Mesendoderm (in vitro differentiated cells): Measurements from ENCODE around the gene SOCS3.

Source experiments
- DNase-seq: peaks from one replicate; pipeline ENCODE4 v3.0.0; 2013
- H2AK5ac ChIP-seq: 2 replicates; pipeline ENCODE4 v1.6.1; 2013; ENCODE audit warnings: low read length, inconsistent platforms
- H2BK120ac ChIP-seq: 2 replicates; pipeline ENCODE4 v1.6.1; 2013; ENCODE audit warnings: low read depth, mild to moderate bottlenecking, low read length, moderate library complexity, mixed read lengths
- H2BK15ac ChIP-seq: replicated peaks from 2 replicates; pipeline ENCODE4 v1.6.1; 2013; ENCODE audit warnings: low read depth, mild to moderate bottlenecking, moderate library complexity
- H2BK5ac ChIP-seq: 2 replicates; pipeline ENCODE4 v1.6.1; 2013; ENCODE audit warnings: low read length, inconsistent platforms
- H3K18ac ChIP-seq: 2 replicates; pipeline ENCODE4 v1.6.1; 2013; ENCODE audit warnings: mild to moderate bottlenecking, low read length, mixed read lengths
- H3K23ac ChIP-seq: one replicate; pipeline ENCODE4 v1.6.1; 2013; ENCODE audit warnings: low read length
- H3K27ac ChIP-seq: 2 replicates; pipeline ENCODE4 v1.5.1; 2013; ENCODE audit warnings: low read depth, mild to moderate bottlenecking, inconsistent platforms, low read length, moderate library complexity
- H3K27me3 ChIP-seq: 2 replicates; pipeline ENCODE4 v1.6.1; 2013; ENCODE audit warnings: low read length, control low read depth, mild to moderate bottlenecking, inconsistent platforms; ENCODE audit not compliant: insufficient read depth, poor library complexity
- H3K36me3 ChIP-seq: 2 replicates; pipeline ENCODE4 v1.6.1; 2013; ENCODE audit warnings: low read length, inconsistent platforms; ENCODE audit not compliant: control insufficient read depth, insufficient read depth
- H3K4ac ChIP-seq: one replicate; pipeline ENCODE4 v1.6.1; 2013; ENCODE audit warnings: low read depth, mild to moderate bottlenecking, low read length, moderate library complexity
- H3K4me1 ChIP-seq: 2 replicates; pipeline ENCODE4 v1.6.1; 2013; ENCODE audit warnings: low read depth, low read length, inconsistent platforms; ENCODE audit not compliant: control insufficient read depth
- H3K4me2 ChIP-seq: 2 replicates; pipeline ENCODE4 v1.6.1; 2013; ENCODE audit warnings: low read length
- H3K4me3 ChIP-seq: 2 replicates; pipeline ENCODE4 v1.5.1; 2013; ENCODE audit warnings: mild to moderate bottlenecking, low read length
- H3K56ac ChIP-seq: one replicate; pipeline ENCODE4 v1.6.1; 2013; ENCODE audit warnings: low read length
- H3K79me1 ChIP-seq: 2 replicates; pipeline ENCODE4 v1.6.1; 2013; ENCODE audit warnings: low read length, inconsistent platforms
- H3K79me2 ChIP-seq: 2 replicates; pipeline ENCODE4 v1.6.1; 2013; ENCODE audit warnings: mild to moderate bottlenecking, low read length; ENCODE audit not compliant: control insufficient read depth, insufficient read depth
- H3K9ac ChIP-seq: 2 replicates; pipeline ENCODE4 v1.6.1; 2013; ENCODE audit warnings: low read length, inconsistent platforms
- H4K5ac ChIP-seq: one replicate; pipeline ENCODE4 v1.6.1; 2013; ENCODE audit warnings: low read length
- H4K8ac ChIP-seq: one replicate; pipeline ENCODE4 v1.6.1; 2013; ENCODE audit warnings: low read depth, mild to moderate bottlenecking, control low read depth, low read length, moderate library complexity
- WGBS: extraction: QIAGEN DNeasy Blood & Tissue Kit; methylation state at CpG from one replicate; pipeline ENCODE4 v1.1.7; 2013; ENCODE audit warnings: low lambda C conversion rate, missing lambda C conversion rate; ENCODE audit not compliant: insufficient coverage; ENCODE audit errors: extremely low coverage; 5-methylcytosine and 5-hydroxymethylcytosine counted together

The SOCS3 gene

DNA sequence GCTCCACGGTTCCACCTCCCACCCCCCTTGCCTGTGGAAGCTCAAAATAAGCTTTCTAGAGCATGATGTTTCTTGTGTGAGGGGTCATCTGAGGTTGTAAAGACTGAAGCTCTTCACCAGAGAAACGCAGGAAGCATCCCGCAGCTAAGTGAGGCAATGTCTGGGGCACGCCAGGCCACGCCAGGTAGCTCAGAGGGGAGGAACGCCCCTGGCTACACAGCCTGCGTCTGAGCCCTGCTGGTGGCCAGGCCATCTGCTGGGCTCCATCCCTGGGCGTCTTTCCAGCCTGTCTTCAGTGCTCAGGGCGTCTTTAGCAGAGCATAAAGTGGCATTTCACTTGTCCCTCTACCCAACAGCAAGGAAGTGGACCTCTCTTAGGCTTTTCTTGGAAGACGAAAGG is 15.2 kb downstream of the SOCS3 start:
- Histone ChIP-seq H3K4me3 (no peak overlapping the region), H3K27ac (no peak overlapping the region), H4K5ac (no peak overlapping the region), H2BK120ac (no peak overlapping the region), H3K23ac (no peak overlapping the region), H3K79me2 (no peaks in the 10 kb centered on the region), H3K9ac (no peak overlapping the region), H2BK15ac (no peak overlapping the region), H3K4ac (no peak overlapping the region), H2BK5ac (no peak overlapping the region), H3K79me1 (no peaks in the 10 kb centered on the region), H3K18ac (no peak overlapping the region), H4K8ac (no peak overlapping the region), H3K4me2 (no peak overlapping the region), H3K36me3 (no peaks in the 10 kb centered on the region), H3K27me3 (no peaks in the 10 kb centered on the region), H3K56ac (no peak overlapping the region), H3K4me1 (peaks cover 6% of the 10 kb centered on the region), H2AK5ac (peak overlapping the region; percentile 6)
- no peak for DNase-seq
- WGBS = no CpG with 5 or more reads among the region's 10 CpGs

DNA sequence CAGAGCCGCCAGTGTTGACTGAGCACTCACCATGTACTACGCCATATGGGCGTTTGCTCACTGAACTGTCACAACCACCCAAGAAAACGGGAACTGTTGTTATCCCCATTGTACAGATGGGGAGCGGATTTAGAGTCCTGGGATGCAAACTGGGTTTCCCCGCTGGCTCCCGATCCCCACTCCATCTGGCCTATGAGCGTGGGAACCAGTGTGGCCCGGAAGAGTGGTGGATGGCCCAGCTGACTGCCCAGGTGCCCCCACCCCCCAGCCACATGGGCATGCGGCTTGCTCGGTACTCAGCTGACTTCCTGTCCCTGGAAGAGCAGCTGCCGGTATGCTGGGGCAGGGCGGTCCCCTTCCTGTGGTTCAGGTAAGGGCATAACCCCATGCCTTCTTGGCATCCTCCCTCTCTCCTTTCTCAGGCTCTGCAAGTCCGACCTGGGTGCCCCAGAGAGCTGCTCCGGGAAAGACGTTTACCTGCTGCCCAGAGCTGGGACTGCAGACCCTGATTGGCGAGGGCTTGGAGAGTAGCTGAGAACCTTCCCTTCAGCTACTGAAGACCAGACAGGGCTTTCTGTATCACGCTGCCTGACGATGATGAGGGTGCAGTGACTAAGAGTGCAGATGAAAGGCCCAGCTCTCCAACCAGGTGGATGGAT is 16.2 kb downstream of the SOCS3 start:
- Histone ChIP-seq H2BK5ac (peak overlapping the region; percentile 23), H3K4me3 (no peak overlapping the region), H3K4ac (no peak overlapping the region), H3K4me2 (no peak overlapping the region), H2BK15ac (no peak overlapping the region), H4K8ac (no peak overlapping the region), H3K4me1 (peaks cover 6% of the 10 kb centered on the region), H3K27ac (no peak overlapping the region), H2BK120ac (peak overlapping the region; percentile 7), H3K9ac (peak overlapping the region; percentile 32), H3K79me2 (no peaks in the 10 kb centered on the region), H4K5ac (no peak overlapping the region), H3K56ac (peak overlapping the region; percentile 62), H3K27me3 (no peaks in the 10 kb centered on the region), H2AK5ac (no peak overlapping the region), H3K36me3 (no peaks in the 10 kb centered on the region), H3K79me1 (no peaks in the 10 kb centered on the region), H3K18ac (no peak overlapping the region), H3K23ac (no peak overlapping the region)
- DNase-seq = no peak
- no CpG with 5 or more reads among the region's 19 CpGs for WGBS

DNA sequence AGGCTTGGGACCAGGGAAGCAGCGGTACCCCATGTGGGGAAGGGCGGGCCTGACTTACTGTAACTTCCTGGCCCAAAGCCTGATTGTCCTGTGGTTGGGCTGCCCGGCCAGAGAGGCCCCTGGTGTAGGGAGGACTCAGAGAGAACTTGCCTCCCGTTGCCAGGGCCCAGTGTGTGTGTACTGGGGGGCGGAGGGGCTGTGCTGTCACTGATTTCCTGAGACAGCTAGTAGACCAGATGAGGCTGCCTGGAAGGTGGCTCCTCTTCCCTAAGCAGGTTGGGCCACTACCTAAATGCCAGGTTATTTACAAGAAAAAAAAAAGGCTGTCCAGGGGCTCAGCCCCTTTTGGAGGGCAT is 16.7 kb downstream of the SOCS3 start:
- Histone ChIP-seq H3K18ac (peak overlapping the region; percentile 64), H4K8ac (no peak overlapping the region)

DNA sequence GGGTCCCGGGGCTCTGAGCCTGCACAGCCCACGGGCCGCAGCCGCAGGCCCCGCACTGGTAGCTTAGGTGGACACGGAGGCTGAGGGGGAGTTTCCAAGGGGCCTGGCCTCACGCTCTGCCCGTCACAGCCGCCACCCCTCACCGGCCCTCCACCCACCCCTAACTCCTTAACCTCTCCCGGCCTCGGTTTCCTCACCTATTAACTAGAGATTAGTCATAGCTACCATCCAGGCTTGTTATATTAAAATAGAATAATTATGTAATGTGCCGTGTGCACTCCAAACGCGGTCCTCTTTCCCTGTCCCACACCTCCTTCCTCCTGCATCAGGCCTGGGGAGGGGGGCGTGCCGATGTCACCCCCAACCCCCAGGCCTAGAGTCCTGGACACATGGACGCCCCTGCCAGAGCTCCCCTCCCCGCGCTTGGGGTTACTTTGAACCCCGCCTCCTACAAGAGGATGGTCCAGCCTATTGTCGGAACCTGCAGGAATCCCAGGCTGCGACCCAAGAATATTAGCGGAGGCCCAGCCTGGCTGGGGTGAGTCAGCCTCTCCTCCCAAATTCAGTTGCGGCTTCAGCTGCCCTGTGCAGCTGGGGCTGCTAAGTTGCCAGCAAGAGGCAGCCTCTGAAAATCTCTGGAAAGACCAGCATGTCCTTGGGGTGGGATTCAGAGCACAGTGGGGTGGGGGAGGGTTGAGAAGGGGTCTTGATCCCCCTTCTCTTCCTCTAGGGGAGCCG is 17.3 kb downstream of the SOCS3 start:
- peaks cover 6% of the 10 kb centered on the region for H3K4me1 ChIP-seq
- H3K56ac ChIP-seq = peak overlapping the region; percentile 76
- H3K79me1 ChIP-seq = no peaks in the 10 kb centered on the region
- no peak overlapping the region for H2AK5ac ChIP-seq
- no peak overlapping the region for H4K8ac ChIP-seq
- no peak overlapping the region for H3K4me3 ChIP-seq
- H3K9ac ChIP-seq = peak overlapping the region; percentile 43
- H2BK5ac ChIP-seq = no peak overlapping the region
- no peaks in the 10 kb centered on the region for H3K27me3 ChIP-seq
- no peaks in the 10 kb centered on the region for H3K79me2 ChIP-seq
- no peaks in the 10 kb centered on the region for H3K36me3 ChIP-seq
- no peak overlapping the region for H3K23ac ChIP-seq
- peak overlapping the region; percentile 65 for H3K18ac ChIP-seq
- peak; percentile 72 for DNase-seq
- H3K27ac ChIP-seq = peak overlapping the region; percentile 23
- no peak overlapping the region for H2BK15ac ChIP-seq
- H3K4me2 ChIP-seq = peak overlapping the region; percentile 39
- WGBS = no CpG with 5 or more reads among the region's 26 CpGs
- H2BK120ac ChIP-seq = no peak overlapping the region
- peak overlapping the region; percentile 46 for H3K4ac ChIP-seq
- H4K5ac ChIP-seq = no peak overlapping the region

More for the DNA sequence above, 16.7 kb downstream of the SOCS3 start:
- Histone ChIP-seq H2BK120ac (peak overlapping the region; percentile 7), H3K27ac (no peak overlapping the region), H3K4me3 (no peak overlapping the region), H3K27me3 (no peaks in the 10 kb centered on the region), H3K79me2 (no peaks in the 10 kb centered on the region), H3K4me1 (peaks cover 6% of the 10 kb centered on the region), H2BK15ac (no peak overlapping the region), H3K56ac (peak overlapping the region; percentile 40), H3K4ac (no peak overlapping the region), H2BK5ac (peak overlapping the region; percentile 23), H3K4me2 (no peak overlapping the region), H4K5ac (no peak overlapping the region), H3K9ac (peak overlapping the region; percentile 43), H3K36me3 (no peaks in the 10 kb centered on the region), H3K23ac (peak overlapping the region; percentile 69), H2AK5ac (no peak overlapping the region), H3K79me1 (no peaks in the 10 kb centered on the region)
- no CpG with 5 or more reads among the region's 5 CpGs for WGBS
- peak; percentile 85 for DNase-seq

DNA sequence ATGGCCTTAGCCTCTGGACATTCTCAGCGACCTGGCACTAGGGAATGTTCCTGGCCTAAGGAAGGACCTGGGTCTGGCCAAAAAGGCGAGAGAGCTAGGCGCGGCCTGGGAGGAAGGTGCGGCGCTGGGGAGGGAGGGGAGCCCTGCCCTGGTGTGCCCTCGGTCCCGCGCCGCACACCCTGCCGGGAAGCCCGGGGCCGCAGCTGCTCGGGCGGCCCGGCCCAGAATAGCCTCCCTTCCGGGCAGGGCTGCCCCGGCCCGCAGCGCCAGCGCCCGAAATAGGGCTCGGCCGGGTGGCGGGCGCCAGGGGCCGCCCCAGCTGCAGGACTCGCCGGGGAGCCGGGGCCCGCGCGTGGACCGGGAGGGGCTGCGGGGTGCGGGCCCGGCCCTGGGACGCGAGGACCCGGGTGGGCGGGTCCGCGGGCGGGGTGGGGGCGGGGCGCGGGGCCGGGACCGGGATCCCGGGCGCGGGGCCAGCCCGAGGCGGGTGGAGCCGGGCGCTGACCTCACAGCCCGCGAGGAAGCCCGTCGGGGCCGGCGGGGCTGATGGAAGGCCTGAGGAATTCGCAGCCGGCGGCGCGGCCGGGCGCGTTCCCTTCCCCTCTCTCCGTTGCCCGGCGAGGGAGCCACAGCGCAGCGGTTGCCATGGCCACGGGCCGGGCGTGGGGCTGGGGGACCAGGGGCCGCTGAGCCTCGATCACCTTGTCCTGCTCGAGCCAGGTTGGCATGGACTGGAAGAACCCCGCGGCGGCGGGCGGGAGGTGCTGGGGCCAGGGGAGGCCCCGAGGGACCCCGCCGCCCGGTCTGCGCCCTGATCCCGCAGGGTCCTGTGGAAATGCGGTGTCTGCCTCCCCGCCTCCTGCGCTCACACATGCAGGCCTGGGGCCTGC is 18.1 kb downstream of the SOCS3 start:
- Histone ChIP-seq H3K18ac (peak overlapping the region; percentile 65), H3K36me3 (no peaks in the 10 kb centered on the region), H3K4me1 (peaks cover 6% of the 10 kb centered on the region), H4K5ac (no peak overlapping the region), H3K79me1 (no peaks in the 10 kb centered on the region), H2BK120ac (peak overlapping the region; percentile 76), H2BK15ac (no peak overlapping the region), H3K9ac (peak overlapping the region; percentile 53), H3K4me2 (peak overlapping the region; percentile 39), H2BK5ac (no peak overlapping the region), H3K27me3 (no peaks in the 10 kb centered on the region), H3K56ac (peak overlapping the region; percentile 76), H3K4ac (peak overlapping the region; percentile 73), H3K4me3 (no peak overlapping the region), H2AK5ac (no peak overlapping the region), H4K8ac (no peak overlapping the region), H3K27ac (no peak overlapping the region), H3K23ac (no peak overlapping the region), H3K79me2 (no peaks in the 10 kb centered on the region)
- peak; percentile 87 for DNase-seq
- no CpG with 5 or more reads among the region's 95 CpGs for WGBS
